ES-I3 (cell line): ENCODE data around the gene ACSS3.

Source experiments
- H3K36me3 ChIP-seq: 2 replicates; pipeline ENCODE4 v1.6.1; 2013; ENCODE audit warnings: mild to moderate bottlenecking, low read length, control low read depth, moderate library complexity; ENCODE audit not compliant: insufficient read depth
- H3K4me1 ChIP-seq: 2 replicates; pipeline ENCODE4 v1.6.1; 2013; ENCODE audit warnings: mild to moderate bottlenecking, control low read depth, low read length; ENCODE audit not compliant: insufficient read depth
- H3K9ac ChIP-seq: 2 replicates; pipeline ENCODE4 v1.6.1; 2013; ENCODE audit warnings: low read depth, mild to moderate bottlenecking, low read length, moderate library complexity
- H3K9me3 ChIP-seq: 2 replicates; pipeline ENCODE4 v1.6.1; 2013; ENCODE audit warnings: mild to moderate bottlenecking, low read length, moderate library complexity; ENCODE audit not compliant: control insufficient read depth, insufficient read depth

Gene ACSS3

DNA sequence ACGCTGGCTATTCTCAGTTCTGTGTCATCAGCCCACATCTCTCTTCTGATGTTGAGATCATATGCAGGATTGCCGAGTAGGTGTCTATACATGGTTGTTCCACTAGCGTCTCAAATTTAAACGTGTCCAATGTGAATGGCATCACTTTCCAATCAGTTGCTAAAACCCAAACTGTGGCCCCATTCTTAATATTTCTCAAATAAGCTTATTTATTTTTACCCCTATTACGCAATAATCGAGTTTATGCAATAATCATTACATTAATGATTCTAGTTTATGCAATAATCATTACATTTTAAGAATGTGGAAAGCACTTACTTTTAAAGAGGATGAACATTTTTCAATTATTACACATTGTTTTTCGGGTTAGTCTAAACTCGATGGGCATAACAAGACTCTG is 47.8 kb downstream of the ACSS3 start:
- H3K36me3 ChIP-seq = no peaks in the 10 kb centered on the region
- no peaks in the 10 kb centered on the region for H3K4me1 ChIP-seq
- H3K9me3 ChIP-seq = no peaks in the 10 kb centered on the region
- H3K9ac ChIP-seq = no peak overlapping the region

DNA sequence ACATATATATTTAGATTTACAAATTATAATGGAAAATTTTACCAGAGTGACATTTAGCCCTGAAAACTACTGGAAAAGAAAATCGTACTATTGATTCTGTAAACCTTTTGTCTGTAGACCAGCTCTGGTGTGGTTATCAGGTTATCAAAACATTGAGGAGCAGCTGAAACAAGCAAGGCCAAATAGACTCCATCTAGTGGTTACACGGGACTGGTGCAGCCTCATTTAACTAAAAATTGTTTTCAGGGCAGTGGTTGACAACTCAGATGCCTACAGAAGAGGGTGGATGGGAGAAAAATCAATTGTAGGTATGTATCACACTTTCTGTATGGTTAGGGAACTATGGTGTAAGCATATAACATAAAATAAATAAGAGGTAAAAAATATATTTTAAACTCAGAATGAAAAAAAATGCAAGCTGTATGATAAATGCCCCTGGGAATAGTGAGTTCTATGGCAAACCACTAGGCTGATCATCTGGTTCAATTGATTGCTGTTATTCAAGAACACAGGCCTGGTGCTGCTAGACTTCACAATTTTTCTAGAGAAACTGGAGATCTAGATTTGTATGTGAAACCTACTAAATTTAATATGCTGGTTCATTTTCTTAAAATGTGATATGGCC is 51.2 kb downstream of the ACSS3 start:
- Histone ChIP-seq H3K4me1 (no peaks in the 10 kb centered on the region), H3K9ac (no peak overlapping the region), H3K9me3 (no peaks in the 10 kb centered on the region), H3K36me3 (no peaks in the 10 kb centered on the region)

DNA sequence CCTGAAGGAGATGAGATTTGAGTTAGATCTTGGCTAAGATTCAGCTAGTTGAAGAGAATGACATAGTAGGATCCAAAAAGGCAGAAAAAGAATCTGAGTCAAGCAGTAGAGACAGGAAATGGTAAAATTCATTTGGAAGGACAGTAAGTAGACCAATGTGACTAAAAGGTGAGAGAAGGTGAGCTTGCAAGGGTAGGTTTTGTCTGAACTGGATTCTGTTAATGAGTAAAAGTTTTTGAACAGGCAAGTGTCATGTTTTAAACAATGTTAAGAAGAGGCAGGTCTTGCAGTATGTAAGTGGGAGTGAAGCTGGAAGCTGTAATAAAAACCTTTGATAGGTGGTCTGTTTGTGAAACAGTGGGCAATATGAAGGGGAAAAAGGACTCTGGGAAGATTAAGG is 58.6 kb downstream of the ACSS3 start:
- H3K4me1 ChIP-seq = no peaks in the 10 kb centered on the region
- no peaks in the 10 kb centered on the region for H3K36me3 ChIP-seq
- no peaks in the 10 kb centered on the region for H3K9me3 ChIP-seq
- H3K9ac ChIP-seq = no peak overlapping the region

DNA sequence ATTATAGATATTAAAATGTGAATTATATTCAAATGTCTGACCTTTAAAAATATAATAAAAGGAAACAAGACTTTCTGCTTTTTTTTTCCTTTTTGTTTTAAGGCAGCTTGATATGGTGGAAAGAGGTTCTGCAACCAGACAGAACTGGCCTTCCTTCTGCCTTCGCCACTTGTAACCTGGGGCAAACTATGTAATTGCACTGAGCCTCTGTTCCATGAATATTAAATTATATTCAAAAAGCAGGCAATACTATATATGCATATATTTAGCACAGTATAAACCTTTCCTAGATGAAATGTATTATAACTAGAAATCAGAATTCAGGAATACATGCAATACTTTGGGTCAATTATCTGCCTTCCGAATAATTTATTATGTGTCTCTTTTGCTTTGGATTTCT is 59.9 kb downstream of the ACSS3 start:
- Histone ChIP-seq H3K9ac (no peak overlapping the region), H3K36me3 (no peaks in the 10 kb centered on the region), H3K4me1 (no peaks in the 10 kb centered on the region), H3K9me3 (no peaks in the 10 kb centered on the region)

DNA sequence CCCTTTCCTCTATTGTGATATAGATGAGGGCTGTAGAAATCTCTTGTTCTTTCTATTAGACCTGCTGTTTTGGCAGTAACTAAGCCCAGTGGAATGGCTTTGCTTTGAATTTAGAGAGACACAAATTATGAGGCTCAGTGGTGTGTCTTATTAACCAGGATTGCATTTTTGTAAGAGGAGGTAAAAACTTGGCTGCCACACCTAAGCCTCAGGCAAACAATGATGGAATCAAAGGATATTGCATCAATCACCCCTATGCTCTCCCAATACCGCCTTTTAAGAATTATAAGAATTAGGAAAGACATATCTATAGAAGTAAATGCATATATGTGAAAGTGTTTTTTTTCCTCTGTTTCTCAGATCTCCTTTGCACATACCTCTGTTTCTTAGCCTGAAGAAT is 63.3 kb downstream of the ACSS3 start:
- Histone ChIP-seq H3K4me1 (no peaks in the 10 kb centered on the region), H3K36me3 (no peaks in the 10 kb centered on the region), H3K9ac (no peak overlapping the region), H3K9me3 (no peaks in the 10 kb centered on the region)

DNA sequence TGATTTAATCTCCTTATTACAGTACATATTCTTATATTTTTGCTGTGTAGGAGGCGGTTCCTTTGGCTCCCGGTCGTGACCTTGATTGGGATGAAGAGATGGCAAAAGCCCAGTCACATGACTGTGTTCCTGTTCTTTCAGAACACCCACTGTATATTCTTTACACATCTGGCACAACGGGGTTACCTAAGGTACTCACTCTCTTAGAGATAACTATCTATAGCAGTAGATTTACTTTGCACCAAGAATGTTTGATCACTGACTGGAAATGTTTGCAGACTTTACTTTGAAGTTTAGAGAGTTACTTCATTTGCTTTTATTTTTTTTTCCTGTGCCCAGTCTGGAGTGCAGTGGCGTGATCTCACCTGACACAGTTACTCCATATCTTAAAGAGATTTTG is 65.2 kb downstream of the ACSS3 start:
- Histone ChIP-seq H3K9me3 (no peaks in the 10 kb centered on the region), H3K36me3 (no peaks in the 10 kb centered on the region), H3K9ac (no peak overlapping the region), H3K4me1 (no peaks in the 10 kb centered on the region)

DNA sequence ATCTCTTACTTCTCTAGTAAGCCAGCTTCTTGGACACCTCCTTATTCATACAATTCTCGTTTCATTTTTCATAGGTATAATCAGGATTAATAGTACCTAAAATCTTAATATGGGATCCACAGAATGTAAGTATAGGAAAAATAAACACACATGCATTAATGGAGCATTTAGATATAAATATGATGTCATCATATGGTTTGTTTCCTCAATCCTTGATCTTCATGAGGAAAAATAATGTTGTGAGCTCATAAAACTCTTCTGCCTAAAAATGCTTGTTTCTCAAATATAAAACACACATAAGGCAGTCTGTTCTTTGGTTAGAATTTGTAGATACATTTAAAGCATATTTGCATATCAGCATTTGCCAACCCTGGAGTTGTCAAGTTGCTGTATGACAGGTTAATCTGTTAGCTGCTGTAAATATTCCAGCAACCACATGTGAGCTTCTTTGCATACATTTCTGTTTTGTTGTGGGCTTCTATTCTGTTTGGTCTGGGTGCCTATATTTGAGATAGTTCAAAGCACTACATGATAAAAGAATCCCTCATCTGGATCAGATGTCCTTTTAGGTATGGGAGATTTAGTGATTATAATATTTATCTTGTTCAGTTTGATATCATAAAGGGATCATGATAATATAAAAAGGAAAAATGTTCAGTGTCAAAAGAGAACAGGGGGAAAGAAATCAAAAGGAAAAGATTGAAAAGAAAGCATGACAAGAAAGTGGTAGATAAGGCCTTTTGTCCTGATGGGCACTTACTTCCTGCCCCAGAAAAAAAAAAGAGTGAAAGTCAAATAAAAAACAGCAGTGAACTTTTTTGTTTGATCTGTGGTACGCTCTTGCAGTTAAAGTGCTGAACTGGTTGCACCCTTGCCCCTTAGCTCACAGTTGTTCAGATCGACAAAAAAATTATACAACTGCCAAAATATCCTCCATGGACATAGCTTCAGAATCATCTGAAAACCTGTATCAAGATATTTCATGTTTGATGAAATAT is 68.6 kb downstream of the ACSS3 start:
- no peak overlapping the region for H3K9ac ChIP-seq
- no peaks in the 10 kb centered on the region for H3K9me3 ChIP-seq
- H3K4me1 ChIP-seq = no peaks in the 10 kb centered on the region
- no peaks in the 10 kb centered on the region for H3K36me3 ChIP-seq

DNA sequence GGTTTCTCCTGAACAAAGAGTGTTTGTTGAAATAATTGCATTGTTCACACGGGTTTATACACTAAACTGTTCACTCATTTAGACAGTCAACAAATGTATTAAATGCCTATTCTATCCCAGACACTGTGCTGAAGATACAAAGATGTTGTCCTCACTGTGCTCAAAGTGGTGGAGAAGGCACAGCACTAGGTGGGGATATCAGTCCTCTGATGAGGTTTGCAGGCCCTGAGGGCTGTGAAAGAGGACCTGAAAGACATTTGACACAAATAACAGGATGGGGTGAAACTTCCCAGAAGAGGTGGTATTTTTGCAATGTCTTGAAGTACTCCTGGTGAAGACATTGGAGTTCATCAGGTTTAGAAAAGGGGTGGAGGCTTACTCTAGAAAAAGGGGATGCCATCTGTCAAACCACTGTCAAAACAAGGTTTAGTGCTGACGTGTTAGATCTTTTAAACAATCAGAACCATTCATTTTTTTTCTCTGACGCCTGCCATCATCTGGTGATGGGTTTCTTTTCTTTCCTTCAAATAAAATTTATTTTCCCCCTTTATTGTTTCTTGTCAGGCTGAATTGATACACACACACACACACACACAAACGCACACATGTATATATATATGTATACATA is 69.5 kb downstream of the ACSS3 start:
- no peaks in the 10 kb centered on the region for H3K4me1 ChIP-seq
- no peaks in the 10 kb centered on the region for H3K36me3 ChIP-seq
- H3K9me3 ChIP-seq = no peaks in the 10 kb centered on the region
- no peak overlapping the region for H3K9ac ChIP-seq

DNA sequence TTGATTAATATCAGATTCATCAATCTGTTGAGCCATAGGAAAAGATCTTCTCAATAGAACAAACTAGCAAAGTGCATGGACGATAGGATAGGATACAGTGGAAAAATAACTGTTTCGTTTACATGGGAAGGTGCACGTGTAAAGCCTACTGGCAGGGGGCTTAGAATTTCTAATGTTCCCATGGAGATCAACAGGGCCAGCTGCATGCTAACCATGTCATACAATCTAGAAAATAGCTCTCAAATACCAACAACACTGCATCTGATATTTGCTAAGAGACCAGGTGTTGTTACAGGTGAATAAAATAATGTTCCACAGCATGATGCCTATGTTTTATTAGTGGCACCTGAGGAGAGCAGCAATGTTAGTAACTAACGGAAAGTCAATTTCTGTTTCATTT is 72.5 kb downstream of the ACSS3 start:
- no peak overlapping the region for H3K9ac ChIP-seq
- H3K4me1 ChIP-seq = no peaks in the 10 kb centered on the region
- H3K36me3 ChIP-seq = no peaks in the 10 kb centered on the region
- H3K9me3 ChIP-seq = no peaks in the 10 kb centered on the region

DNA sequence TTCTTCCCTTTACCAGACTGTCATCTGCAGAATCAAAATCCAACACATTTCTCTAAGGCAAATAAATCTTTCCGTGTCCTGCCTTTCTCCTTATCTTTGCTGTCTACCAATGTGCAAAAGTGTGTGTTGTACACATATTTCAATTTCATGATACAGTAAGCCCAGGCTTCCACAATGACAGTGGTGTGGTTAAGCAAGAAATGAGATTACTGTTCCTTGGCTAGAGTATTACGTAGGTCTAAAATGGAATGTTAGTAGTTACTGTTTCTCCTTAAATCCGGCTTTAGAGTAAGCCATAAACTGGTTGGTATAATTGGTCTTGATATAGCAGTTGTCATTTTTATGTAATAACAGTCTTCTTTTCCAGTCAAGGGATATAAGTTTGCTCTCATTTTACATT is 82.0 kb downstream of the ACSS3 start:
- Histone ChIP-seq H3K9me3 (no peaks in the 10 kb centered on the region), H3K4me1 (no peaks in the 10 kb centered on the region), H3K9ac (no peak overlapping the region), H3K36me3 (no peaks in the 10 kb centered on the region; the same call in 1 of the 2 replicates)

DNA sequence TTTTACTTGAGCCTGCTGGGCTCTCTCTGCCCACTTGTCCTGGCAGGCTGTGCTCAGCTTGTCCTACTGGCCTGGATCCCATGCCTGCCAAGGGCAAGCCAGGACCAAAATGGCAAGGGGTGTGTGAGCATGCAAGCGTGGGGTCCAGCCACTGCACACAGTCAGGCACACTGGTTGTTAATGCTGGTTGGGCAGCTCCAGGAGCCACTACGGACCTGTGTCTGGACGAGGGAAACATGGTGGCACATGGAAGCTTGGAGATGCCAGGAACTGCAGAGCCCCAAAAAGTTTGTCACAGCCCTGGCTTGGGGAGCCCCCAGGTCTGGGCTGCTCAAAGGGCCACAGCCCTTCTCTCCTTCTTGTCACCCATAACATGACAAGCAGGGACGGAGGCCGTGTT is 83.8 kb downstream of the ACSS3 start:
- Histone ChIP-seq H3K9ac (no peak overlapping the region), H3K36me3 (no peaks in the 10 kb centered on the region; the same call in 1 of the 2 replicates), H3K9me3 (no peaks in the 10 kb centered on the region), H3K4me1 (no peaks in the 10 kb centered on the region; the same call in 1 of the 2 replicates)

DNA sequence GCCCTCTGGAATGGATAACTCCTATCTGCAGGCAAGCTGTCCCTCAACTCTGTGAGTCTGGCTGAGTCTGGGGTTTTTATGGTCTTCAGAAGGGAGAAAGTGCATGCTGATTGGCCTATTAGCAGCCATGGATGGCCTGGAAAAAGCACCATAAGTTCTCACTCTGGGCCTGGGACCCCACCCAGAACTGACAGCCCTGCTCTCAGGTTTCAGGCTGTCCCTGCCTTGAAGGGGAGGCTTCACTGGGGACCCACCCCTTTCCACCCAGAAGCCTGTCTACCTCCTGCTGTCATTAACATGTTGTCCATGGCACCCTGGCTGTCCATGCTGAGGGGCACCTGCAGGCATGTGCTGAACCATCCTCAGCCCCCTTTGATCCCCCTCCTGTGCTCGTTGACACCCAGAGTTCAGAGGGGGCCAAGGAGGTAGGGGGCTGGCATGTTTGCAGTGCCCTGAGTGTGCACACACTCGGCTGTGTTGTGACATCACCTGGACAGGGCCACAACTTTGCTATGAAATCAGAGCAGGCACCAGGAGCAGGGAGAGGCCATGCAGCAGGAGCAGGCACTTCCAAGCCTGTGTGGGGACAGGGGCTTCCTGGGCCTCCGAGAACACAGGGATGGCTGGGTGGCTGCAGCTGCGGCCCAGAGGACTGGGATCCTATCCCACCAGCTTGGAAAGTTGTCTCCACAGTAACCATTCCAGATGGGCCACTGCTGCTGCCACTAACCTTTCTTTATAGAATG is 84.7 kb downstream of the ACSS3 start:
- H3K9ac ChIP-seq = no peak overlapping the region

DNA sequence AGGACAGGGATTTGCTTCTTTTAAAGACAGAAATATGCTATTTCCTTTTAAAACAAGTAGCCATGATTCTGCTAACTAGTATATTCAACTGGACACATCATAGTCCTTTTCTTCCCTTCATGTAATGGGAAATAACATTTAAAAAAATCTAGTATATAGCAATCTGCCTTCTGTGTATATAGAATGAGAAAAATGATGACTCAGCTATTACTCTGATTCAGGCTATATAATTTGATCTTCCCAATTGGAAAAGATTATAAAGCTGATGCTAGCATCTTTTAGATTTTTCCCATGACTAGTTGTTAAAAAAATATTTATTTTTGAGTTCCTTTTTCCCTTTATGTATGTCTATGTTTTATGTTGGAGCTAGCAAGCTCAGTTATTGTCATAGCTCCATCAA is 86.9 kb downstream of the ACSS3 start:
- Histone ChIP-seq H3K36me3 (no peaks in the 10 kb centered on the region; the same call in 1 of the 2 replicates), H3K9ac (no peak overlapping the region), H3K9me3 (no peaks in the 10 kb centered on the region), H3K4me1 (peaks cover 8% of the 10 kb centered on the region)

More for the DNA sequence above, 84.7 kb downstream of the ACSS3 start:
- Histone ChIP-seq H3K4me1 (peaks cover 6% of the 10 kb centered on the region), H3K36me3 (no peaks in the 10 kb centered on the region; the same call in 1 of the 2 replicates), H3K9me3 (no peaks in the 10 kb centered on the region)

DNA sequence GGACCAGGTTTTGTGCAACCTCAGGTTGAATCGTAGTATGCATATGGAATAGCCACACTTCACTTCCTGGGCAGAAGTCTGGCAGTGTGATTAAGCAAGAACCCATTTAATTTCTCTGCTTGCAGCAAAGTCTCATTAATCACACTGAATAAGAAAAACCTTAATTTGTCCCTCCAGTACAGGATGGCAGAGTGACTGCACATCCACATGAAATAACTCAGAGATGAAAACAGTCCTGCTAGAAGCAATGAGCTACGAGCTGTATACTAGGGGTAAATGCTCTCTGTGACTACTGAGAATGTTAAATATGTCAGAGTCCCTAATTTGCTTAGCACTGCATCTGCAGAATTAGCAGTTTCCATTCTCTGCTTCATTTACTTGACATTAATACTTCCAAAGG is 88.9 kb downstream of the ACSS3 start:
- Histone ChIP-seq H3K9ac (no peak overlapping the region), H3K9me3 (no peaks in the 10 kb centered on the region), H3K36me3 (no peaks in the 10 kb centered on the region; the same call in 1 of the 2 replicates), H3K4me1 (peaks cover 8% of the 10 kb centered on the region)
